GM18498 (cell line): ENCODE measurements around the gene HSD17B10.
"Not testable (repeated sequence)": the region's sequence is repeated elsewhere in the genome, so short reads cannot be mapped to it uniquely, and the experiment has no call there.

Experiments used
- ATAC-seq: cut with Tn5 transposase; IDR thresholded peaks from one replicate; pipeline ENCODE4 v1.9.1; 2021; ENCODE audit warnings: mild to moderate bottlenecking, moderate library complexity; ENCODE audit not compliant: unreplicated experiment

The HSD17B10 gene

GRCh38 chrX:53433651-53434639 lies at the start of gene HSD17B10:
HSD17B10 (minus strand) TSS chrX:53434370; CDS start chrX:53434345, 25 bp downstream.
- ATAC-seq, result peak; percentile 98

GRCh38 chrX:53483416-53483815 lies 49.2 kb upstream of the HSD17B10 start:
- no peak for ATAC-seq

DNA sequence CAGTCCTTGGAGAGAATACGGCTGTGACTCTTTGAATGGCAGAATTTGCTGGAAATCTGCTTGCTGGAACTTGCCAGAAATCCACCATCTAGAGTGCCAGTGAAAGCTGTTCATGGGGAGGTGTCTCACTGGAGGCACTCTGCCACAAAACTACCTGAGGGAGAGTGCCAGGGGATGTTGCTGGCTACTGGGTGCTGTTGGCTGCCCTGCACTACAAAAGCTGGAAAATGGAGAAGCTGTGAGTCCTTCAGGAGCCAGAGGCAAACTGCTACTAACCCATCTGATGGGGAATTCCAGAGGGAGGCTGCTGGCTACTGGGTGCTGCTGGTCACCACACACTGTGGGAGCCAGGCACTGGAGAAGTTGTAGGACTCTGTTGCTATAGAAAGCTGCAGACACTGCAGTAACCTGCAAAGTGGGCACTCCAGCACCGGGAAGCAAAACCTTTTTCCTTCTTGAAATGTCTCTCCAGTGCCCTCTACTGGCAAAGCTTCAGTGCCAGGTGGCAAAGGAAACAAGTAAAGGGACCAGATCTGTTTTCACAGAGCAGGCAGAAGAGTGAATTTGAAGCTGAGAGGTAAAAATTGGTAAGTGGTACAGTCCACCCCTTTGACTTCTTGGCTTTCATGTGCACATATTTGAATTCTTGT lies 47.8 kb upstream of the HSD17B10 start:
- ATAC-seq, result no peak

- ATAC-seq, result no peak
Measured at GRCh38 chrX:53481093-53481492, 46.9 kb upstream of the HSD17B10 start.

GRCh38 chrX:53479301-53479700 lies 45.1 kb upstream of the HSD17B10 start:
- ATAC-seq, result no peak

DNA sequence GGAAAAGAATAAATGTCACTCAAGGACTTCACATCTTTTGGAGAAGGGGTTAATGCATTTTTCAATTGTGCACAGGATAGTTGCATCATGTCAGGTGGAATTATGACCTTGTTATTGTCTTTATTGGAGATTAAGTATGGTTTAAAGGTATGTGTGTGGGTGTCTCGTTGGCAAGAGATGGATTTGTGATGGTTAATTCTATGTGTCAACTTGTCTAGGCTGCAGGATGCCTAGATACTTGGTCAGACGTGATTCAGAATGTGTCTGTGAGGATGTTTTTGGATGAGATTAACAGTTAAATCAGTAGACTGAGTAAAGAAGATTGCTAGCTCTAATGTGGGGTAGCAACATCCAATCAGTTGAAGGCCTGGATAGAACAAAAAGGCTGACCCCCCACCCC lies 42.2 kb upstream of the HSD17B10 start:
- ATAC-seq, result no peak

- no peak for ATAC-seq
Measured at GRCh38 chrX:53474707-53475106, 40.5 kb upstream of the HSD17B10 start.

GRCh38 chrX:53471346-53471745 lies 37.2 kb upstream of the HSD17B10 start:
- no peak for ATAC-seq

GRCh38 chrX:53468659-53469058 lies 34.5 kb upstream of the HSD17B10 start:
- not testable (repeated sequence) for ATAC-seq

GRCh38 chrX:53458082-53458481 lies 23.9 kb upstream of the HSD17B10 start:
- ATAC-seq, result no peak

DNA sequence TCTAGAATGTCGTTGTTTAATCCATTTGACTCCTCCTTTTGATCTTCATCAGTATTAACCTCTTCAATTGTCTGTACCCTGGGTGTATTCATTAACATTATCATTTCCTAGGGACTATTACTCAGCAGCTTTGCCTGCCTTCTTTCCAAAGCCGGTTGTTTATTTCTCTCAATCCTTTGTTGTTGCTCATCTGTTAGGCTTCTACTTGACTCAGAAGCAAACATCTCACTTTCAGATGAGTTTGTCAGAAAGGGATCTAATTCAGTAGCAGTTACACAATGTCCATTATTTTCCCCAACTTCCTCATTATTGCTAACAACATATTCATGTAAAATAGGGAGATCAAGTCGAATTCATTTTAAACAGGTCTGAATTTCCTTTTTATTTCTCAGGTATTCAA lies 22.1 kb upstream of the HSD17B10 start:
- ATAC-seq, result no peak

DNA sequence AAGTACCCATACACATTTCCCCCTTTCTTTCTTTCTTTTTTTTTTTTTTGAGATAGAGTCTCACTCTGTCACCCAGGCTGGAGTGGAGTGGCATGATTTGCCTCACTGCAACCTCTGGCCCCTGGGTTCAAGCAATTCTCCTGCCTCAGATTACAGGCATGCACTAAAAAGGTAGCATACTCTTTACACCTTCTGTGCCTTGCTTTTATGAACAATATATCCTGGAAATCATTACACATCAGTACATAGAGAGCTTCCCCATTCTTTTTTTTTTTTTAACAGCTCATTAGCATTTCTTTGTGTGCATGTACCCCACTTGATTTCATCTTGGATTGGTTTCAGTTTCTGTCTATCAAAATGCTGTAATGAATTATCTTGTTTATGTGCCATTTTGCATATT lies 18.6 kb upstream of the HSD17B10 start:
- no peak for ATAC-seq

GRCh38 chrX:53449632-53450031 lies 15.5 kb upstream of the HSD17B10 start:
- ATAC-seq, result no peak

GRCh38 chrX:53447441-53447840 lies 13.3 kb upstream of the HSD17B10 start:
- ATAC-seq, result no peak

DNA sequence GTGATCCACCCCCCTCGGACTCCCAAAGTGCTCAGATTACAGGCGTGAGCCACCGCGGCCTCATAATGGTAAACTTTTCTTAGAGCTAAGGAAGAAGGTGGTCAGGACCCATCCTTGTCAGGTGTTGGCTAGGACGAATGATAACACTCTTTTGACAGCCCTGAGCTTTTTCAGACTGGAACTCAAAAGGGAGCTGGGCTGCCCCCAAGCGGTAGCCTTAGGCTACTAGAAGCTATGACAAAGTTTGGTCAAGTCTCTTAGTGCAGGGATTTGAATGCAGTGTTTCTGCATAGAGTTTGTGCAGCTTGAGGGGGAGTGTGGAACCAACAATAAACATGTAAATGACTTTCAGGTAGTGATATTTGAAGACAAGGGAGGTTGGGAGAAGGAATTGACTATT lies 11.8 kb upstream of the HSD17B10 start:
- ATAC-seq, result no peak

DNA sequence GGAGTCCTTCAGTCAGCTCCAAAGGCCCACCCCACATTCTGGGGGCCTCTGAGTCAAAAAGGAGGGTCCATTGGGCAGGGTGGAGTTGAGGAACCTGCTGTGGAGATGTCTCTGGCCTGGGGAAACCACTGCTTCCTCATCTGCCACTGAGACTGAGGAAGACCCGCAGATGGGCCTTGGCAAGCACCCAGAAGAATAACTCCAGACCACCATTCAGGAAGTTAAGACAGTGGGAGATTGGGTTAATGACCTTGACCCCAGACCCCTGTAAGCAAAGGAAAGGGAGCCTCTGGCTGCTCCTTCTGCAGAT lies 8.1 kb upstream of the HSD17B10 start:
- ATAC-seq, result no peak

DNA sequence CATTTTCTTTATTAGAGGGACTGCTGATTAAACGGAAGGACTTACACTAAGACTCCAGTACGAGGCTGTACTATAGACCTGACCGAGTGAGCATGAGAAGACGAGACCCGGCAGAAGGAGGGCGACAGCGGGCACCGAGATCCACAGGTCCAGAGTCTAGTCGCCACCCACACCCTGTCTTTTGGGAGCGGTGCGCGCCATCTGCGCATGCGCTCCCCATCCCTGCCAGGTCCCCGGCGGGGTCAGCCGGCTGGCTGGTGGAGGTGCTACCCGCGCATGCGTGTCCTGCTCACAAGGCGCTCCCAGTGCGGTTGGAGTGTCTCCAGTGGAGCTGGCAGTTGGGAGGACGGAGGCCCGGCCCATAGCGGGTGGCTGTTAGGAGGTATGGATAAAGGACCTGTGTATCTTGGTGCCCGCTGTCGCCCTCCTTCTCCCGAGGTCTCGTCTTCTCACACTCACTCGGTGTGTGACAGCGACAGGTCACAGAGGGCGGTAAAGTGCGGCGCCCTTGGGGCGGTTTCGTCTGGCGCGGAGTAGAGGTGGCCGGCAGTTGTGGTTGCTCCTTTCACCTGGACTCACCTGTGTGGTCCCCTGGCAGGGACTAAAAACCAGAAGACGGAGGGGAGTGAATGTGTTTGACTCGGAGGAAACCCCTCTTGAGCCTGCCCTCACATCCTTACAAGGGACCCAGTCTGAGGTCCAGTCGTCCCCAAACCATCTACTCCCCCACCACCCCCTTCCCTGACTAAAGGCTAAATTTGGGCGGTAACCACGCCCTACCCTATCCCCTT lies 7.6 kb upstream of the HSD17B10 start:
- ATAC-seq, result peak; percentile 84

- no peak for ATAC-seq
Measured at GRCh38 chrX:53440621-53441517, 6.7 kb upstream of the HSD17B10 start.

GRCh38 chrX:53440101-53440500 lies 5.9 kb upstream of the HSD17B10 start:
- no peak for ATAC-seq

DNA sequence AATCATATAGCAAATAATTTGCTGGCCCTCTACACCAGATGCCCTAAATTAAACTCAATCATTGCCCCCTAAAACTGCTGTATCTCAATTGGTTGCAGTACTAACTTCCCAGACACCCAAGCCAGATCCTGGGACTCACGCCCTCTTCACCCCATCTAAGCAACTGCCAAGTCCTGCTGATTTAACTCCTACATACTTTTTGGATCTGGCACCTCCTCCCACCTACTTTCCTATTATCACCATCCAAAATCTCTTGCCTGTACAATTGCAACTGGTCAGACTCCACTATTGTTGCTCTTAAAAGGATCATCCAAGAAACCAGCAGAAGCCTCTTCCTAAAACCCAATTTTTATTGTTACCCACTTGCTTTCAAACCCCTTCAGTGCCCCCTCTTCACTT lies 4.7 kb upstream of the HSD17B10 start:
- no peak for ATAC-seq
